Measurements from ENCODE around the gene ULK3.

- TF ChIP-seq CTCF (IDR thresholded peaks at IDR 0.05) (no peak), POLR2A (IDR thresholded peaks at IDR 0.05) (no peak)
These were observed 27.0 kb downstream of the ULK3 start for GRCh38 chr15:74815961-74816360.
